BLaER1 treated with 17β-estradiol and CSF1 and Interleukin-3, amounts not matched to agents 10 nM and 100 nM (cell line): ENCODE data around the gene APOLD1.

Experiments used
- H3K27ac ChIP-seq, 11 experiments: shearing (Covaris generic); formaldehyde crosslinking; 2 replicates each; pipeline ENCODE4 v1.8.1; 2022
- H3K27me3 ChIP-seq, 11 experiments: shearing (Covaris generic); formaldehyde crosslinking; 2 replicates each; pipeline ENCODE4 v1.8.1; 2022
- H3K36me3 ChIP-seq, 11 experiments: shearing (Covaris generic); formaldehyde crosslinking; 2 replicates each; pipeline ENCODE4 v1.8.1; 2022
- H3K4me1 ChIP-seq, 10 experiments: shearing (Covaris generic); formaldehyde crosslinking; 2 replicates each; pipeline ENCODE4 v1.8.1; 2022
- H3K4me2 ChIP-seq, 11 experiments: shearing (Covaris generic); formaldehyde crosslinking; 2 replicates each; pipeline ENCODE4 v1.8.1; 2022
- H3K4me3 ChIP-seq, 10 experiments: shearing (Covaris generic); formaldehyde crosslinking; 2 replicates each; pipeline ENCODE4 v1.8.1; 2022
- H3K9ac ChIP-seq, 11 experiments: shearing (Covaris generic); formaldehyde crosslinking; 2 replicates each; pipeline ENCODE4 v1.8.1; 2022
- H3K9me3 ChIP-seq, 11 experiments: shearing (Covaris generic); formaldehyde crosslinking; replicated peaks in 1 of 11; 2 replicates each; pipeline ENCODE4 v1.8.1; 2022
- H4K20me1 ChIP-seq, 11 experiments: shearing (Covaris generic); formaldehyde crosslinking; 2 replicates each; pipeline ENCODE4 v1.8.1; 2022
- Cebpa-rat ChIP-seq, 11 experiments: shearing (Covaris generic); IDR thresholded peaks; 2 replicates each; pipeline ENCODE4 v1.8.1; 2022

Gene APOLD1

DNA sequence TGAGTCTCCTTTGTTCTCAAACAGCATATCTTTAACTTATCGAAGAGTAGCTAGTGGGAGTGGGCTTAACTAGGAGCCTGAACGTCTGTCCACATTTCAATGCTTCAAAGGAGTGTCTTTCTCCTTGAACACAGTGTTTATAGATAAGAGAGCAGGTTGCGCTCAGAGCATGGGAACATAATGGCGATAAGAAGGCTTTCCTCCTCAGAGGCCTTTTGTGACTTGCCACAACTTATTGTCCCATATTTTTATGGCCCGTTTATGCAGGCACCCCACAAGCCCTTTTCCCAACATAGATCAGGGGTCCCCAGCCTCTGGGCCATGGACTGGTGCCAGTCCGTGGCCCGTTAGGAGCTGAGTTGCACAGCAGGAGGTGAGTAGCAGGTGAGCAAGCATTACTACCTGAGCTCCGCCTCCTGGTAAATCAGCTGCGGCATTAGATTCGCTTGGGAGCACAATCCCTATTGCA lies 25.1 kb downstream of the APOLD1 start:
- H3K4me3 ChIP-seq, result no peak overlapping the region
- H3K4me1 ChIP-seq, result peaks cover 83 to 90% (median 87%) of the 10 kb centered on the region in 10 experiments
- peak overlapping the region in 10 of 11 experiments; percentile 35 to 95 (median 60); a peak in 19 of 22 replicates for H3K4me2 ChIP-seq

GRCh38 chr12:12811343-12811742 lies 25.9 kb downstream of the APOLD1 start:
- peaks cover 81 to 90% (median 84%) of the 10 kb centered on the region in 10 experiments for H3K4me1 ChIP-seq
- H3K4me2 ChIP-seq, result peak overlapping the region; percentile 25 to 95 (median 58); a peak in 19 of 22 replicates
- H3K27ac ChIP-seq, result peak overlapping the region in 7 of 11 experiments; percentile 17 to 95 (median 61); a peak in 11 of 22 replicates
- H4K20me1 ChIP-seq, result peaks cover 0 to 12% (median under 1%) of the 10 kb centered on the region in 11 experiments; a peak in 6 of 22 replicates
- no peak for TF ChIP-seq Cebpa-rat (IDR thresholded peaks at IDR 0.05)
- peaks cover 0 to 22% (median 20%) of the 10 kb centered on the region in 11 experiments; a peak in 21 of 22 replicates for H3K36me3 ChIP-seq
- H3K9me3 ChIP-seq, result no peaks in the 10 kb centered on the region
- no peaks in the 10 kb centered on the region for H3K27me3 ChIP-seq
- H3K9ac ChIP-seq, result no peak overlapping the region; a peak in 1 of 22 replicates
- H3K4me3 ChIP-seq, result no peak overlapping the region

More for the DNA sequence above, 25.1 kb downstream of the APOLD1 start:
- Histone ChIP-seq H3K9me3 (no peaks in the 10 kb centered on the region), H3K36me3 (peaks cover 0 to 15% (median 12%) of the 10 kb centered on the region in 11 experiments; a peak in 21 of 22 replicates), H3K27me3 (no peaks in the 10 kb centered on the region), H3K9ac (no peak overlapping the region; a peak in 1 of 22 replicates), H3K27ac (peak overlapping the region in 8 of 11 experiments; percentile 48 to 96 (median 62); a peak in 14 of 22 replicates), H4K20me1 (peaks cover 0 to 5% (median 0%) of the 10 kb centered on the region in 11 experiments; a peak in 5 of 22 replicates)
- no peak for TF ChIP-seq Cebpa-rat (IDR thresholded peaks at IDR 0.05)

GRCh38 chr12:12812174-12812573 lies 26.7 kb downstream of the APOLD1 start:
- H3K9ac ChIP-seq, result no peak overlapping the region
- no peak overlapping the region for H3K27ac ChIP-seq
- peaks cover 0 to 31% (median 28%) of the 10 kb centered on the region in 11 experiments; a peak in 21 of 22 replicates for H3K36me3 ChIP-seq
- peaks cover 0 to 21% (median 9%) of the 10 kb centered on the region in 11 experiments; a peak in 11 of 22 replicates for H4K20me1 ChIP-seq
- H3K27me3 ChIP-seq, result no peaks in the 10 kb centered on the region
- TF ChIP-seq Cebpa-rat (IDR thresholded peaks at IDR 0.05), result no peak
- peaks cover 73 to 90% (median 77%) of the 10 kb centered on the region in 10 experiments for H3K4me1 ChIP-seq
- H3K9me3 ChIP-seq, result no peaks in the 10 kb centered on the region
- no peak overlapping the region for H3K4me3 ChIP-seq
- H3K4me2 ChIP-seq, result peak overlapping the region in 1 of 11 experiments; percentile 74; a peak in 2 of 22 replicates

GRCh38 chr12:12812618-12813119 lies 27.2 kb downstream of the APOLD1 start:
- no peaks in the 10 kb centered on the region for H3K9me3 ChIP-seq
- H3K4me3 ChIP-seq, result peak overlapping the region in 1 of 10 experiments; percentile 95; a peak in 1 of 20 replicates
- peak overlapping the region in 10 of 11 experiments; percentile 4 to 98 (median 40); a peak in 14 of 22 replicates for H3K4me2 ChIP-seq
- peaks cover 0 to 26% (median 14%) of the 10 kb centered on the region in 11 experiments; a peak in 13 of 22 replicates for H4K20me1 ChIP-seq
- TF ChIP-seq Cebpa-rat (IDR thresholded peaks at IDR 0.05), result no peak
- H3K27me3 ChIP-seq, result no peaks in the 10 kb centered on the region
- H3K27ac ChIP-seq, result no peak overlapping the region; a peak in 1 of 22 replicates
- H3K36me3 ChIP-seq, result peaks cover 0 to 36% (median 33%) of the 10 kb centered on the region in 11 experiments; a peak in 21 of 22 replicates
- peaks cover 68 to 90% (median 72%) of the 10 kb centered on the region in 10 experiments for H3K4me1 ChIP-seq
- H3K9ac ChIP-seq, result peak overlapping the region in 1 of 11 experiments; percentile 89; a peak in 1 of 22 replicates

GRCh38 chr12:12813120-12814101 lies 28.0 kb downstream of the APOLD1 start, which contains the start of gene DDX47:
Gene DDX47 (plus strand): TSS chr12:12813346. CDS start chr12:12813368, 22 bp downstream.
- H4K20me1 ChIP-seq, result peaks cover 0 to 33% (median 22%) of the 10 kb centered on the region in 11 experiments; a peak in 14 of 22 replicates
- peak within 1 kb of the TSS; percentile 70 to 94 (median 90) for H3K27ac ChIP-seq

DNA sequence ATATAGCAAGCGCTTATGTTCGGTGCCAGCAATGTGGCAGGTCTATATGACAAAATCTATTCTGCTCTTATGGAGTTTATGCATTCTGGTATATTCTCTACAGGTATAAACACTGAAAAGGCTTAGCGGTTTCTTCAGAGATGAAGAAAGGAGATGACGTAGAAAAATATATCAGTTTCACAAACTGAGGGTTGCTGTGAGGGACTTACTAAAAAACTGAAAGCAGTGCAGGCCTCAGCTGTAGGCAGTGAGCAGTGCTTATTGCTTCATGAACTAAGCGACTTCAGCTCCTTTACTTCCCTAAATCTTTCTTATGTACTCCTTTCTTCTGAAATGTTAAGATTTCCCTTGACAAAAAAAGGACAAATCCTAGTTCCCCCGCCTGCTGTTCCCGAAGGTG lies 32.2 kb downstream of the APOLD1 start:
- Histone ChIP-seq H3K27me3 (no peaks in the 10 kb centered on the region), H3K4me1 (peaks cover 22 to 66% (median 30%) of the 10 kb centered on the region in 10 experiments), H3K27ac (no peak overlapping the region), H3K9me3 (no peaks in the 10 kb centered on the region), H3K9ac (no peak overlapping the region), H4K20me1 (peaks cover 3 to 64% (median 49%) of the 10 kb centered on the region in 11 experiments; a peak in 18 of 22 replicates), H3K4me3 (no peak overlapping the region), H3K36me3 (peaks cover 23 to 85% (median 82%) of the 10 kb centered on the region in 11 experiments), H3K4me2 (peak overlapping the region in 2 of 11 experiments; percentile 35 to 94; a peak in 4 of 22 replicates)
- no peak for TF ChIP-seq Cebpa-rat (IDR thresholded peaks at IDR 0.05)

More at GRCh38 chr12:12813120-12814101, 28.0 kb downstream of the APOLD1 start, which contains the start of gene DDX47:
- peak within 1 kb of the TSS; percentile 86 to 99 (median 94) for H3K4me3 ChIP-seq
- peak within 1 kb of the TSS; percentile 88 to 97 (median 89) for H3K9ac ChIP-seq
- no peak for TF ChIP-seq Cebpa-rat (IDR thresholded peaks at IDR 0.05)
- H3K4me2 ChIP-seq, result peak within 1 kb of the TSS; percentile 88 to 98 (median 94)
- no peaks in the 10 kb centered on the region for H3K9me3 ChIP-seq
- no peaks in the 10 kb centered on the region for H3K27me3 ChIP-seq
- H3K4me1 ChIP-seq, result peaks cover 61 to 89% (median 66%) of the 10 kb centered on the region in 10 experiments
- peaks cover 0 to 43% (median 40%) of the 10 kb centered on the region in 11 experiments; a peak in 21 of 22 replicates for H3K36me3 ChIP-seq

- H3K4me2 ChIP-seq, result peak overlapping the region in 3 of 11 experiments; percentile 6 to 45 (median 31); a peak in 4 of 22 replicates
- H3K4me3 ChIP-seq, result no peak overlapping the region
- TF ChIP-seq Cebpa-rat (IDR thresholded peaks at IDR 0.05), result no peak
- H3K9me3 ChIP-seq, result no peaks in the 10 kb centered on the region
- peaks cover 34 to 96% (median 93%) of the 10 kb centered on the region in 11 experiments for H3K36me3 ChIP-seq
- H3K9ac ChIP-seq, result no peak overlapping the region
- H3K4me1 ChIP-seq, result peaks cover 18 to 62% (median 26%) of the 10 kb centered on the region in 10 experiments
- H3K27ac ChIP-seq, result no peak overlapping the region
- no peaks in the 10 kb centered on the region for H3K27me3 ChIP-seq
- peaks cover 3 to 67% (median 50%) of the 10 kb centered on the region in 11 experiments; a peak in 18 of 22 replicates for H4K20me1 ChIP-seq
Observed at GRCh38 chr12:12818701-12819100, 33.2 kb downstream of the APOLD1 start.

- no peaks in the 10 kb centered on the region for H3K9me3 ChIP-seq
- H3K27me3 ChIP-seq, result no peaks in the 10 kb centered on the region
- peaks cover 39 to 100% (median 98%) of the 10 kb centered on the region in 11 experiments for H3K36me3 ChIP-seq
- H3K27ac ChIP-seq, result no peak overlapping the region
- no peak overlapping the region for H3K9ac ChIP-seq
- H3K4me2 ChIP-seq, result peak overlapping the region in 4 of 11 experiments; percentile 6 to 45 (median 28); a peak in 7 of 22 replicates
- peaks cover 13 to 57% (median 21%) of the 10 kb centered on the region in 10 experiments for H3K4me1 ChIP-seq
- H3K4me3 ChIP-seq, result no peak overlapping the region
- H4K20me1 ChIP-seq, result peaks cover 3 to 70% (median 50%) of the 10 kb centered on the region in 11 experiments; a peak in 18 of 22 replicates
- no peak for TF ChIP-seq Cebpa-rat (IDR thresholded peaks at IDR 0.05)
Observed at GRCh38 chr12:12819221-12819620, 33.8 kb downstream of the APOLD1 start.
